H1 (cell line): ENCODE data around the gene MYH11. TPM values are rescaled to one million over a fixed set of nuclear protein-coding genes. Genes with fewer than 3 reads are reported as not detected.

Experiments
- EP300 ChIP-seq, 2 experiments: IDR thresholded peaks; 1 replicate in 1 of 2; 2 replicates in 1 of 2; pipeline ENCODE4 v1.6.1; 2011 to 2012; ENCODE audit warnings: low read depth in 2 of 2, low read length in 2 of 2, mild to moderate bottlenecking in 2 of 2, borderline replicate concordance in 1 of 2, inconsistent platforms in 1 of 2, moderate library complexity in 1 of 2
- FOSL1 ChIP-seq: IDR thresholded peaks from 2 replicates; pipeline ENCODE4 v1.6.1; 2011; ENCODE audit warnings: mild to moderate bottlenecking, low read depth, low read length, moderate library complexity; ENCODE audit not compliant: insufficient read depth
- HDAC2 ChIP-seq, 2 experiments: fragments of 300-600 bp in 1 of 2; sonication (generic) in 1 of 2; IDR thresholded peaks; 2 replicates each; pipeline ENCODE4 v1.6.1; 2011 to 2012; ENCODE audit warnings: low read depth in 2 of 2, low read length in 2 of 2, mild to moderate bottlenecking in 2 of 2, moderate library complexity in 2 of 2, borderline replicate concordance in 1 of 2, inconsistent platforms in 1 of 2
- KDM5A ChIP-seq: fragments of 200-600 bp; IDR thresholded peaks from 2 replicates; pipeline ENCODE4 v1.7.1; 2012; ENCODE audit warnings: mild to moderate bottlenecking, low read length, inconsistent platforms, mixed read lengths
- POLR2A ChIP-seq, 2 experiments: IDR thresholded peaks; 1 replicate in 1 of 2; 2 replicates in 1 of 2; pipeline ENCODE4 v1.6.1; 2011; ENCODE audit warnings: low read depth in 2 of 2, low read length in 2 of 2, mild to moderate bottlenecking in 2 of 2; ENCODE audit errors: control extremely low read depth in 1 of 2
- SAP30 ChIP-seq: fragments of 300-600 bp; sonication (generic); IDR thresholded peaks from 2 replicates; pipeline ENCODE4 v1.7.1; 2012; ENCODE audit warnings: low read length, moderate library complexity, mild to moderate bottlenecking, inconsistent platforms; ENCODE audit not compliant: insufficient read depth, insufficient replicate concordance
- polyA plus RNA-seq, 7 experiments: library from polyadenylated mRNA; depleted of rRNA in 3 of 7; stranded (reverse) in 5 of 7; unstranded in 2 of 7; fragments of >200 nt in 5 of 7; fragments of 200-250 nt in 2 of 7; gene quantifications; 1 replicate in 5 of 7; 2 replicates in 1 of 7; 4 replicates in 1 of 7; pipeline versions ENCODE4 v1.2.1 to v1.2.3, GENCODE V29; 2011 to 2013; ENCODE audit warnings: missing spikeins in 2 of 7, mixed read lengths in 2 of 7
- total RNA-seq: library from RNA; stranded (reverse); fragmentation: NEBNext Ultra II Directional; extraction: Animal tissue kit (Norgen Biotek cat#: 25700); gene quantifications from 2 replicates; pipeline ENCODE4 v1.2.1, GENCODE V29; 2021
- TF ChIP-seq, protein P1 (sequence below): fragments of 300-600 bp; sonication (generic); IDR thresholded peaks from 2 replicates; pipeline ENCODE4 v1.7.1; 2012; ENCODE audit warnings: low read length, moderate library complexity, mild to moderate bottlenecking, inconsistent platforms; ENCODE audit not compliant: insufficient replicate concordance

MYH11 gene
- total and polyA plus RNA-seq, 2 of the 8 experiments (the other 6 are each of a cell fraction or from before 2014, with no cell fraction given) = 0.11 to 0.78 TPM

DNA sequence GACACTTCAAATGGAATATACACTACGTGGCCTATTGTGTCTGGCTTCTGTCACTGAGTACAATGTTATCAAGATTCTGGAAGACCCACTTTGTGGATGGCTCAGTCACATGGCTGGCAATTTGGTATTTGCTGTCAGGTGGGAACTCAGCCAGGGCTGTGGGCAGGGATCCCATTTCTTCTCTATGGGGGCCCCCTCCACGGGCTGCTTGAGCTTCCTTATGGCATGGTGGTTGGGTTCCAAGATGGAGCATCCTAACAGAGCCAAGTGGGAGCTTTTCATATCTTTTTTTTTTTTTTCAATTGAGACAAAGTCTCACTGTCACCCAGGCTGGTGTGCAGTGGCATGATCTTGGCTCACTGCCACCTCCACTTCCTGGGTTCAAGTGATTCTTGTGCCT lies 49.6 kb upstream of the MYH11 start (continued):
- TF ChIP-seq, protein P1, sequence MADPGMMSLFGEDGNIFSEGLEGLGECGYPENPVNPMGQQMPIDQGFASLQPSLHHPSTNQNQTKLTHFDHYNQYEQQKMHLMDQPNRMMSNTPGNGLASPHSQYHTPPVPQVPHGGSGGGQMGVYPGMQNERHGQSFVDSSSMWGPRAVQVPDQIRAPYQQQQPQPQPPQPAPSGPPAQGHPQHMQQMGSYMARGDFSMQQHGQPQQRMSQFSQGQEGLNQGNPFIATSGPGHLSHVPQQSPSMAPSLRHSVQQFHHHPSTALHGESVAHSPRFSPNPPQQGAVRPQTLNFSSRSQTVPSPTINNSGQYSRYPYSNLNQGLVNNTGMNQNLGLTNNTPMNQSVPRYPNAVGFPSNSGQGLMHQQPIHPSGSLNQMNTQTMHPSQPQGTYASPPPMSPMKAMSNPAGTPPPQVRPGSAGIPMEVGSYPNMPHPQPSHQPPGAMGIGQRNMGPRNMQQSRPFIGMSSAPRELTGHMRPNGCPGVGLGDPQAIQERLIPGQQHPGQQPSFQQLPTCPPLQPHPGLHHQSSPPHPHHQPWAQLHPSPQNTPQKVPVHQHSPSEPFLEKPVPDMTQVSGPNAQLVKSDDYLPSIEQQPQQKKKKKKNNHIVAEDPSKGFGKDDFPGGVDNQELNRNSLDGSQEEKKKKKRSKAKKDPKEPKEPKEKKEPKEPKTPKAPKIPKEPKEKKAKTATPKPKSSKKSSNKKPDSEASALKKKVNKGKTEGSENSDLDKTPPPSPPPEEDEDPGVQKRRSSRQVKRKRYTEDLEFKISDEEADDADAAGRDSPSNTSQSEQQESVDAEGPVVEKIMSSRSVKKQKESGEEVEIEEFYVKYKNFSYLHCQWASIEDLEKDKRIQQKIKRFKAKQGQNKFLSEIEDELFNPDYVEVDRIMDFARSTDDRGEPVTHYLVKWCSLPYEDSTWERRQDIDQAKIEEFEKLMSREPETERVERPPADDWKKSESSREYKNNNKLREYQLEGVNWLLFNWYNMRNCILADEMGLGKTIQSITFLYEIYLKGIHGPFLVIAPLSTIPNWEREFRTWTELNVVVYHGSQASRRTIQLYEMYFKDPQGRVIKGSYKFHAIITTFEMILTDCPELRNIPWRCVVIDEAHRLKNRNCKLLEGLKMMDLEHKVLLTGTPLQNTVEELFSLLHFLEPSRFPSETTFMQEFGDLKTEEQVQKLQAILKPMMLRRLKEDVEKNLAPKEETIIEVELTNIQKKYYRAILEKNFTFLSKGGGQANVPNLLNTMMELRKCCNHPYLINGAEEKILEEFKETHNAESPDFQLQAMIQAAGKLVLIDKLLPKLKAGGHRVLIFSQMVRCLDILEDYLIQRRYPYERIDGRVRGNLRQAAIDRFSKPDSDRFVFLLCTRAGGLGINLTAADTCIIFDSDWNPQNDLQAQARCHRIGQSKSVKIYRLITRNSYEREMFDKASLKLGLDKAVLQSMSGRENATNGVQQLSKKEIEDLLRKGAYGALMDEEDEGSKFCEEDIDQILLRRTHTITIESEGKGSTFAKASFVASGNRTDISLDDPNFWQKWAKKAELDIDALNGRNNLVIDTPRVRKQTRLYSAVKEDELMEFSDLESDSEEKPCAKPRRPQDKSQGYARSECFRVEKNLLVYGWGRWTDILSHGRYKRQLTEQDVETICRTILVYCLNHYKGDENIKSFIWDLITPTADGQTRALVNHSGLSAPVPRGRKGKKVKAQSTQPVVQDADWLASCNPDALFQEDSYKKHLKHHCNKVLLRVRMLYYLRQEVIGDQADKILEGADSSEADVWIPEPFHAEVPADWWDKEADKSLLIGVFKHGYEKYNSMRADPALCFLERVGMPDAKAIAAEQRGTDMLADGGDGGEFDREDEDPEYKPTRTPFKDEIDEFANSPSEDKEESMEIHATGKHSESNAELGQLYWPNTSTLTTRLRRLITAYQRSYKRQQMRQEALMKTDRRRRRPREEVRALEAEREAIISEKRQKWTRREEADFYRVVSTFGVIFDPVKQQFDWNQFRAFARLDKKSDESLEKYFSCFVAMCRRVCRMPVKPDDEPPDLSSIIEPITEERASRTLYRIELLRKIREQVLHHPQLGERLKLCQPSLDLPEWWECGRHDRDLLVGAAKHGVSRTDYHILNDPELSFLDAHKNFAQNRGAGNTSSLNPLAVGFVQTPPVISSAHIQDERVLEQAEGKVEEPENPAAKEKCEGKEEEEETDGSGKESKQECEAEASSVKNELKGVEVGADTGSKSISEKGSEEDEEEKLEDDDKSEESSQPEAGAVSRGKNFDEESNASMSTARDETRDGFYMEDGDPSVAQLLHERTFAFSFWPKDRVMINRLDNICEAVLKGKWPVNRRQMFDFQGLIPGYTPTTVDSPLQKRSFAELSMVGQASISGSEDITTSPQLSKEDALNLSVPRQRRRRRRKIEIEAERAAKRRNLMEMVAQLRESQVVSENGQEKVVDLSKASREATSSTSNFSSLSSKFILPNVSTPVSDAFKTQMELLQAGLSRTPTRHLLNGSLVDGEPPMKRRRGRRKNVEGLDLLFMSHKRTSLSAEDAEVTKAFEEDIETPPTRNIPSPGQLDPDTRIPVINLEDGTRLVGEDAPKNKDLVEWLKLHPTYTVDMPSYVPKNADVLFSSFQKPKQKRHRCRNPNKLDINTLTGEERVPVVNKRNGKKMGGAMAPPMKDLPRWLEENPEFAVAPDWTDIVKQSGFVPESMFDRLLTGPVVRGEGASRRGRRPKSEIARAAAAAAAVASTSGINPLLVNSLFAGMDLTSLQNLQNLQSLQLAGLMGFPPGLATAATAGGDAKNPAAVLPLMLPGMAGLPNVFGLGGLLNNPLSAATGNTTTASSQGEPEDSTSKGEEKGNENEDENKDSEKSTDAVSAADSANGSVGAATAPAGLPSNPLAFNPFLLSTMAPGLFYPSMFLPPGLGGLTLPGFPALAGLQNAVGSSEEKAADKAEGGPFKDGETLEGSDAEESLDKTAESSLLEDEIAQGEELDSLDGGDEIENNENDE = no peak
- no peak for TF ChIP-seq EP300 (IDR thresholded peaks at IDR 0.05; ENCODE audit: borderline replicate concordance in 1 of 2, low read depth in 2 of 2, low read length in 2 of 2)
- TF ChIP-seq SAP30 = no peak
- TF ChIP-seq POLR2A (IDR thresholded peaks at IDR 0.05; ENCODE audit: control extremely low read depth in 1 of 2, low read depth in 2 of 2, low read length in 2 of 2) = no peak
- TF ChIP-seq HDAC2 (IDR thresholded peaks at IDR 0.05; ENCODE audit: borderline replicate concordance in 1 of 2, low read depth in 2 of 2, low read length in 2 of 2) = no peak
- TF ChIP-seq FOSL1 = no peak
- no peak for TF ChIP-seq KDM5A
